IPS-NIHi11 (cell line): Measurements from ENCODE around the gene KCND3.

Experiments
- DNase-seq: peaks from one replicate; pipeline ENCODE4 v3.0.0; 2012; ENCODE audit warnings: mixed read lengths, low spot score

KCND3 gene

DNA sequence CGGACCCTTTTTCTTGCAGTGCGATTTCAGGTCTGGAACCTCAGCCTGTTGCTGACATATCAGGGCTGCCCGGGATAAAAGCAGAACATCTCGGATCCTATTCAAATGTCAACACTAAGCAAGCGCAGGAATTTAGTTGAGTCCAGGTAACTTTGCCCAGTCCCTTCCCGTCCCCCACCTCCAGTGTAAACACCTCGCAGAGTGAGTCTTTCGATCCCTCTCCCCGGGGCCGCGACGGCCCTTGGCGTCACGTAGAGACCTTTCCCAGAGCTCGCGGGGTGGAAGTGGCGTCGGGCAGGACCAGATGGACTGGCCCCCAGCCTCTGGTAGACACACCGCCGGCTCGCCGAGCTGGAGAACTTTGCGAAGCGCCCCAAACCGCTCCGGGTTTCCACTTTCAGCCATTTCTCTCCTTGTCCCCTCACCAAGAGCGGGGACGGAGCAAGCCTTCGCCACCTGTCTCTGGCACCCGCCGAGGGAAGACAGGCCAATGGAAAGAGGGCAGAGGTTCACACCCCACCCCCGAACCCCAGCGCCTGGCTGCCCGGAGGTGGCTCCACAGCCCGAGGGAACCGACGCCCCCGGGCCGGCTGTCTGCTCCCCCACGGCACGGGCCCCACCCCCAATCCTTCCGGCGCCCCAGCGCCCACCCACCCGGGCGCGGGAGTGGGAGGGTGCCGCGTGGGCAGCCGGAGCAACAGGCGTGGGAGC, 570 bp downstream of the KCND3 start:
- DNase-seq: peak; percentile 53

GRCh38 chr1:111988377-111988742, 1.1 kb downstream of the KCND3 start:
- DNase-seq: no peak

GRCh38 chr1:111987502-111987901, 2.0 kb downstream of the KCND3 start:
- DNase-seq: no peak

- no peak for DNase-seq
Measured at GRCh38 chr1:111983500-111983899, 6.0 kb downstream of the KCND3 start.

- no peak for DNase-seq
Measured at GRCh38 chr1:111982428-111982827, 7.0 kb downstream of the KCND3 start.

DNA sequence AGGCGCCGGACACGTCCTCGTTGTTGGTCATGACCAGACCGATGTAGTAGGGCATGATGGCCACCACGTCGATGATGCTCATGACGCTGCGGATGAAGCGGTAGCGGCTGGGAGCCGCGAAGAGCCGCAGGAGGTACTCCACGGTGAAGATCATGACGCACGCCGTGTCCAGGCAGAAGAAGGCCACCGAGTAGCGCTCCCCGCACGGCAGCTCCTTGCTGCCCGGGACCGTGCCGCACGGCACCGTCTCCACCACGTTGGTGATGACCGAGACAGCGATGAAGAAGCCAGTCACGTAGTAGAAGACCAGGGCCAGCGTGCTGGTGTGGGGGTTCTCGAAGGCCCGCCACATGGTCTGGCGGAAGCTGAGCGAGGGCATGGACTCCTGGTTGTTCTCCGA, 7.6 kb downstream of the KCND3 start:
- DNase-seq: no peak

DNA sequence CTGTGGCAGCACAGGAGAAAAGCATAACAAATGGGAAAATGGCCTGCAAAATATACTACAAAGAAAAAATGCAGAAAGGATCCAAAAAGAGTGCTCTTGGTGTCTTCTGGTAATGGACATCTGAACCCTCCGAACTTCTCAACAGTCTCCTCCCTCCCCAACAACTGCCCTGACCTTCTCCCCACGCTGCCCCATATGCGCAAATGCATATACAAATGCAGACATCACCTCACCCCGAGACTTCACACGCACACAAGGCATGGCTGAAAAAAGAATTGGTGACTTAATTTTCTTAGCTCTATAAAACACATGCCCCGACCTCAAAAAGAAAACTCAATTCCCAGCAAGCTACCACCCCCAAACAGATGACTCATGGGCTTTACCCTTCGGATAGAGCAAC, 8.4 kb downstream of the KCND3 start:
- DNase-seq: no peak

DNA sequence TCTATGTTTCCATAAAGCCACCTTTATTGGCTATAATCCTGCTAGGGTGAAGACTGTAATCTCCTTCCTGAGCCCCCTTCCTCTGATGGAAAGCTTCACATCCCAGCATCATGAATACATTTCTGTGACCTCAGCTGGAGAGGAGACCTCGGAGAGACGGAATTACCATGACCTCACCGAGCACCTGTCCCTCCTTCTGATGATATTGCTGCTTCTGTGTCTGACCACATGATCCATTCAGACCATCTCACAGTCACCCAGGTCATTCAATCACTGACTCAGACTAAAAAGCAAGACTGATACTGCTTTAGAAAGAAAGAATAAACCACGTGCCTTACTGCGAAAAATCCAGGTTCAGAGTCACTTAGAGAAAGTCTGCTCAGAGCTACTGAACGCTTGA, 8.8 kb downstream of the KCND3 start:
- no peak for DNase-seq

- no peak for DNase-seq
Measured at GRCh38 chr1:111978695-111979094, 10.8 kb downstream of the KCND3 start.

GRCh38 chr1:111977378-111977777, 12.1 kb downstream of the KCND3 start:
- no peak for DNase-seq

GRCh38 chr1:111976842-111977241, 12.6 kb downstream of the KCND3 start:
- DNase-seq: no peak

GRCh38 chr1:111976332-111976731, 13.1 kb downstream of the KCND3 start:
- DNase-seq: no peak

DNA sequence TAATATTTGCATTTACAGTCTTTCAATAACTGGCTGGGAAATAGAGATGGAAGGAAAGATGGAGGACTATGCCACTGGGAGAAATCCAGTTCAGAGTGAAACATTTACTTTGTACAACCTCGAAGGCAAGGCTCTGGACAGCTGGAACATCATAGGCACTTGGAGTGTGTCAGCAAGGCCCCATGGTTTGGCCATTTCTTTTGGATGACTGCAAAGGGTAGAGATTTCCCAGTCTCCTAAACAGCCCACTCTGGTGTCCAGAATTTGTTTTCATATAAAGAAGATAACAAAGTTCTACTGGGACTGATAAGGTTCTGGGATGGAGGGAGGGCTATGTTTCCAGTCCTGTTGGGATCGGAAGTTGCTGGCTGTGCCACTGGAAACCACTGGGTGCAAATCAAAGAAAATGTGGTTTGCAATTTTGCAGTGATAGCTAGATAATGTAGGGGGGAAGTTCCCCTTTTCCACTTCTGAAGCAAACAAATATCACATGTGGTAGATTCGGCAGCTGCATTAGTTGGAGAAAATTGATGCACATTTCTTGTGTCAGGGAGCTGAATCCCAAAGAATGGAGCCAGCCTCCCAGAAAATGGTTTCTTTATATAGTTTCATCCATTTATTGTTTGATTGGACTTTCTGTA, 16.2 kb downstream of the KCND3 start:
- DNase-seq: no peak

GRCh38 chr1:111971396-111971795, 18.1 kb downstream of the KCND3 start:
- DNase-seq: no peak

DNA sequence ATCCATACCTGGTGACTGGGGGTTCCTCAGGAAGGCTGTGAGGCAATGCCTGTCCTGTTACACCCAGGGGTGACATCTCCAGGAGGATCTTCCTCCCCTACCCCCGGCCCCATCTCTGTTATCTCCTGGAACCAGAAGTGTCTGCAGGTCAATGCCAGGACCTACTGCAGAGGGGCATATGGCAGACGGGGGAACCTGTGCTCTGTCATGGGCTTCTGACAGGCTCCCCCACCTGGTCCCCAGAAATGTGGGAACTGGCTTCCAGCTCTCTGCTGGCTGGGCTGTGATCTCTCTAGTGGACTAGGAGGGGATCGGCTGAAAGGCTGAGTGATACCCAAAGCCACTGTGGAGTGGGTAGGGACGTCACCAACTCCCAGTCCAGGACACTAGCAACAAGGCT, 21.0 kb downstream of the KCND3 start:
- DNase-seq: no peak

GRCh38 chr1:111967886-111968285, 21.6 kb downstream of the KCND3 start:
- DNase-seq: no peak

GRCh38 chr1:111967067-111967690, 22.3 kb downstream of the KCND3 start:
- DNase-seq: no peak

DNA sequence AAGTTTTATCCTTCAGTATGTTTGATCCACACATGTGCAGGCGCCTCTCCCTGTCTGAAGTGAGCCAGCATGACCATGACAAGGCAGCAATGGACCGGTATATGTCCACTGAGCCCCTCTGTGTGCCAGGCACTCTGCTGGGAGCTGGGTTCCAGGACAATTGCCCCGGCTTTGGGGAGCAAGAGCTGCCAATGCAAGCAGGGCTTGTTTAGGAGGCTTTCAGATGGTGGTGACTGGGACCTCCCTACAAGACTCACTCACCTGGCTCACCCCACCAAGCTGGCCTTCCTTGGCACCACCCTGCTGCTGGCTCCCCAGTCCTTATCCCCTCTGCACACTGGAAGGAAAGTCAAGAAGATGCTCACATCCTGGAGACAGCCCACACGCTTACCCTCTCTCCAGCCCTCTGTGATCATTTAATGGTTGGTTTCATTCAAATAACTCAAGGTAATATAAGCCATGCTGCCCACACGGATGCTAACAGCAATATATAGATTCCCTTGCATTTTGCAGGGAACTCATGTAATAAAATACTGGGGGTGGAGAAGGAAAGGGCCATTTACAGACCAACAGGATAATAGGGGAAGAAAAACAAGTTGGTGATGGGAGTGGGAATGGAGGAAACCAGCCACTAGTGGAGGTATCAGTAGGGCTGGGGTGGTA, 23.6 kb downstream of the KCND3 start:
- no peak for DNase-seq

- DNase-seq: no peak
Measured at GRCh38 chr1:111963985-111964738, 25.3 kb downstream of the KCND3 start.

DNA sequence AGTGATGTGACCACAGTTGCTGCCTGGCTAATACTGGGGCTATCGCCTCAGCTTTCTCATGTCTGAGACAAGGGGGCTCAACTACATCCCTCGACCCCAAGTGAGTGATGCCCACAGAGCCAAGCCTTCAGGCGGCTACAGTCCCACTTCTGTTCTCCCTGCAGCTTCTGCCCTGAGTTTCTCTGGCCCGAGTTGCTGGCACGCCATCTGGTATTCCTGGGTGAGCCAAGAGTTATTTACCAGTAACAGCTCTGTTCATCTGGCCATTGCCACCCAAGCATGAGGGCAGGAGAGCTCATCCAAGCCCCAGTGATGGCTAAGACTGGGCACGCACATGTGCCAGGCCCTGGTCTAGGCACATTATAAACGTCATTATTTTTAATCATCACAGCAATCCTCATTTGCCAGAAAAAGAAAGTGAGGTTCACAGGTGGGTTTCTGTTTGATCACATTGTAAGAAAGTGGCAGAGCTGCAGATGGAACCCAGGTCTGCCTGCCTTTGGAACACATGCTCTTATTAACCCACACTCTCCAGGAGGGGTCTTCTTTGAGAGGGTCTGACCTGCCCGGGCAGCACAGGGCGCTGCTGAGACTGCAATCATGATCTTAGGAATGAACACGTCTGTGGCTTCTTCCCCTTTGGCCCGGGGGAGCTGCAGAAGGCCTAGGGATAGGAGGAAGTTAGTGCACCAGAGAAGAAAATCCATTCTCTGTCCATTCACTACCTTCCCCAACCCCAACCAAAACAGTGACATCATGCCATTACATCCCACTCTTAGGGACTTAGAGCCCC, 27.5 kb downstream of the KCND3 start:
- DNase-seq: no peak

DNA sequence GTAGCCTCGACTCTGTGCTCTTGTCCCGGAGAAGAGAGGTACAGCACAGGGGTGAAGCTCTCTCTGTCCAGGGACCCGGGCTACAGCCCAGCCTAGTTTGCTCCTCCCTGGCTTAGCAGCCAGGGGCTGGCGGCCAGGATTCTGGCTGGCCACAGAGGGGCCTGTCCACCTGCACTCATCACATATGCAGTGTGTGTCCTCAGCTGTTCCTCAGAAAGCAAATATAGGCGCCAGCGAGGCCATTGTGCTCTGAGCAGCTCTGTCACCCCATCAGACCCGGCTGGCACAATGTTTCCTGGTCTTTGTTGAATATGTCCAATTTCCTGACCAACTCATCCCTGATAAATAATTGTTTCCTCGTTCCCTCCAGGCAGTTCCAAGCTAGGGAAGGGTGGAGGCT, 28.5 kb downstream of the KCND3 start:
- DNase-seq: no peak

DNA sequence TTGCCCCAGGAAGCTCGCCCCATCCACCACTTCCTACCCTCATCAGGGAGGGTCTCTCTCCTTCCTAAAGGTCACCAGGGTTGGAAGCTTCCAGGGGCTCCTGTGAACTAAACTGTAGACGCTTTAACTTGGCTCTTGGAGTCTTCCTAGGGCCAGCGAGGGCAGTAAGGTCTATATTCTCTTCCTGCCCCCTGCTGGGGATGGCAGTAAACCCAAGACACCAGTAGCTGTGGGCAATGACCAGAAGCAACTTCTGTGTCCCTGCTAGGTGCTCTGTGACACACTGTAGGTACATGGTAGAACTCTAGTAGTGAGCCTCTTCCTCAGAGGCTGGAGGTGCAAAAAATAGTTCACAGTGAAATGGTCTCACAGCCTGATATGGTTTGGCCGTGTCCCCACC, 30.0 kb downstream of the KCND3 start:
- no peak for DNase-seq
